Measurements from ENCODE around the gene TECTB.

The TECTB gene

GRCh38 chr10:112275512-112276245, 7.5 kb upstream of the TECTB start:
- no peak for DNase-seq (ENCODE audit: low read depth)

- DNase-seq (ENCODE audit: low read depth) = no peak
Observed at GRCh38 chr10:112278871-112279270, 4.3 kb upstream of the TECTB start.

GRCh38 chr10:112279433-112279832, 3.8 kb upstream of the TECTB start:
- no peak for DNase-seq (ENCODE audit: low read depth)

GRCh38 chr10:112280205-112280921, 2.8 kb upstream of the TECTB start:
- DNase-seq (ENCODE audit: low read depth) = no peak

- DNase-seq (ENCODE audit: low read depth) = no peak
Observed at GRCh38 chr10:112282086-112282485, 1.1 kb upstream of the TECTB start.

GRCh38 chr10:112286837-112287818, 3.9 kb downstream of the TECTB start:
- DNase-seq (ENCODE audit: low read depth) = no peak

- no peak for DNase-seq (ENCODE audit: low read depth)
Observed at GRCh38 chr10:112287844-112288243, 4.6 kb downstream of the TECTB start.

GRCh38 chr10:112288486-112288885, 5.3 kb downstream of the TECTB start:
- DNase-seq (ENCODE audit: low read depth) = no peak

- DNase-seq (ENCODE audit: low read depth) = no peak
Observed at GRCh38 chr10:112289373-112290053, 6.3 kb downstream of the TECTB start.

- DNase-seq (ENCODE audit: low read depth) = no peak
Observed at GRCh38 chr10:112290054-112290373, 6.8 kb downstream of the TECTB start.

GRCh38 chr10:112294169-112294568, 11.0 kb downstream of the TECTB start:
- no peak for DNase-seq (ENCODE audit: low read depth)

- DNase-seq (ENCODE audit: low read depth) = no peak
Observed at GRCh38 chr10:112295853-112296830, 12.9 kb downstream of the TECTB start.

- no peak for DNase-seq (ENCODE audit: low read depth)
Observed at GRCh38 chr10:112296908-112297331, 13.7 kb downstream of the TECTB start.

GRCh38 chr10:112298581-112298980, 15.4 kb downstream of the TECTB start:
- no peak for DNase-seq (ENCODE audit: low read depth)

GRCh38 chr10:112299456-112299855, 16.3 kb downstream of the TECTB start:
- no peak for DNase-seq (ENCODE audit: low read depth)

GRCh38 chr10:112302335-112302734, 19.1 kb downstream of the TECTB start:
- no peak for DNase-seq (ENCODE audit: low read depth)

- DNase-seq (ENCODE audit: low read depth) = no peak
Observed at GRCh38 chr10:112303528-112303927, 20.3 kb downstream of the TECTB start.

- no peak for DNase-seq (ENCODE audit: low read depth)
Observed at GRCh38 chr10:112304267-112304859, 21.2 kb downstream of the TECTB start.

GRCh38 chr10:112307358-112308124, 24.3 kb downstream of the TECTB start:
- DNase-seq (ENCODE audit: low read depth) = no peak

- no peak for DNase-seq (ENCODE audit: low read depth)
Observed at GRCh38 chr10:112308125-112308502, 24.9 kb downstream of the TECTB start.
